ENCODE measurements around the gene ARID1B.

DNA sequence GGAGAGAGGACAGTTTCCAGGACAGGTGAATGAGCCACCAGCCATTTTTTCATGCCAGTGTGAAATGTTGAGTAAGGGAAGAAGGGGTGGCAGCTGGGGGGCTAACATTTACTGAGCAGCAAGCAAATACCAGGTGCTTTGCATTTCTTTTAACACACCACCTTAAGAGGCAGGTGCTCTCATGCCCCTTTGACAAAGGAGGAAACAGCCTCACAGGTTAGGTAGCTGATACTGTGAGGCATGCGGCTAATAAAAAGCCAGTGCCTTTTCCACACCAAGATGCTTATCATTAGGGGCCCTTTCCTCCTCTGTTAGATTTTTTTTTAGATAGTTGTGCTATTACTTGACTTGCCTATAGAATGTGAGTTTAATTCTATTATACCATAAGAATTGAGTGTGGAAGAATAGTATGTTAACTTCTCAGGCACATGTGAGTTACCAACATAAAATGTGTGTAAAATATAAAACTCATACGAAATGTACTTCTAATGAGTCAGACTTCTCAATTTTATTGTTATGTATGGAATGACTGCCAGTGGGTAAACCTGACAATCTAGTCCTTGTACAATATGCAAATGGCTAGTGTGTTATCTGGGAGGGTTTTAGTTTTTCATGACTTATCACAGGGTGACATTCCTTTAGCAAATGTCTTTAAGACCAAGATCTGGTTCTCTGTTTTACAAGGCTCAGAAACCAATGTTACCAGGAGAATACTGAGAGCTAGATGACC lies 286.2 kb downstream of the ARID1B start:
- TF ChIP-seq, protein P1, sequence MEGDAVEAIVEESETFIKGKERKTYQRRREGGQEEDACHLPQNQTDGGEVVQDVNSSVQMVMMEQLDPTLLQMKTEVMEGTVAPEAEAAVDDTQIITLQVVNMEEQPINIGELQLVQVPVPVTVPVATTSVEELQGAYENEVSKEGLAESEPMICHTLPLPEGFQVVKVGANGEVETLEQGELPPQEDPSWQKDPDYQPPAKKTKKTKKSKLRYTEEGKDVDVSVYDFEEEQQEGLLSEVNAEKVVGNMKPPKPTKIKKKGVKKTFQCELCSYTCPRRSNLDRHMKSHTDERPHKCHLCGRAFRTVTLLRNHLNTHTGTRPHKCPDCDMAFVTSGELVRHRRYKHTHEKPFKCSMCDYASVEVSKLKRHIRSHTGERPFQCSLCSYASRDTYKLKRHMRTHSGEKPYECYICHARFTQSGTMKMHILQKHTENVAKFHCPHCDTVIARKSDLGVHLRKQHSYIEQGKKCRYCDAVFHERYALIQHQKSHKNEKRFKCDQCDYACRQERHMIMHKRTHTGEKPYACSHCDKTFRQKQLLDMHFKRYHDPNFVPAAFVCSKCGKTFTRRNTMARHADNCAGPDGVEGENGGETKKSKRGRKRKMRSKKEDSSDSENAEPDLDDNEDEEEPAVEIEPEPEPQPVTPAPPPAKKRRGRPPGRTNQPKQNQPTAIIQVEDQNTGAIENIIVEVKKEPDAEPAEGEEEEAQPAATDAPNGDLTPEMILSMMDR (IDR thresholded peaks at IDR 0.05): no peak
- TF ChIP-seq SIN3A (IDR thresholded peaks at IDR 0.05; ENCODE audit: borderline replicate concordance, insufficient read depth, low read depth, low read length) (no peak), POLR2AphosphoS5 (IDR thresholded peaks at IDR 0.05; ENCODE audit: low read depth, low read length) (no peak), REST (IDR thresholded peaks at IDR 0.05; ENCODE audit: insufficient read depth in 1 of 2, low read depth in 2 of 2, low read length in 1 of 2) (no peak), TCF7L2 (IDR thresholded peaks at IDR 0.05; ENCODE audit: low read depth, low read length) (no peak)
